ENCODE results near the gene SCRN2. TPM values are rescaled to one million over a fixed set of nuclear protein-coding genes. Genes with fewer than 3 reads are reported as not detected.

The SCRN2 gene
- total RNA-seq, 1 donor from 2014 or later = 70.6 TPM

GRCh38 chr17:47872019-47872650 is 31.1 kb upstream of the SCRN2 start:
- DNase-seq (ENCODE audit: low spot score) = no peak

GRCh38 chr17:47871048-47871447 is 30.0 kb upstream of the SCRN2 start:
- DNase-seq (ENCODE audit: low spot score) = no peak

DNA sequence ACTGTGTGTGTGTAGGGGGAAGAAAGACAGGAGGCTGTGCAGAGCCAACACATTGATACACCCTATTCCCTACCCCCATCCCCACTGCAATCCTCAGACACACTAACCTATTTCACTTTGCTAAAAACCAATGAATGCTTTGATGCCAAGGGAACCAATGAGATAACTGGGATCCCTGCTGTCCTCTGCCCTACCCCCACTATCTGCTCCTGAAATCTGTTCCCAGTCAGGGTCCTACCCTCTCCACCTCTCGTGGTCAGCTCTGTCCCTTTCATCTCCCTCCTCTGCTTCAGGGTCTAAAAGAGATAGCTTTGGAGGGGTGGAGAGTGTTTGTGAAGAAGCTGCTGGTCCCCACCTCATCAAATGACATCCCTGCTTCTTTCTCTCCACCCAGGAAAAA is 29.0 kb upstream of the SCRN2 start:
- DNase-seq (ENCODE audit: low spot score) = no peak

DNA sequence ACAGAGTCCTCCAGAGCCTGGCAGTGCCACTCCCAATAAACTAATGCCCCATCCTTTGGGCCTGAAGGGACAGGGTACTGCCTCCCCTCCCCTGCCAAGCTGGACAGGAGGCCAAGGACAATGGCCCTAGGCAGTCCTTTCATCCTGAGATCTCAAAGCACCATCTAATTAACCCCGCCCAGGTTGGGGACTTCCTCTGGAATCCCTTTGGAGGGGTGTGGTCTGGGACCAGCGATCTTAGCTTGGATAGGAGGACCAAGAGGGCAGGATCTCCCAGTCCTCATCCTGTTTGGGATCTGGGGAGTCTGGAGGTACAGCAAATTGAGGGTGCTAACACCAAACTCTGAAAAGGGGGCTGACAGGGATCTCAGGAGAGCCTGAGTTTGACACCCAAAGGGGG is 28.0 kb upstream of the SCRN2 start:
- no peak for DNase-seq (ENCODE audit: low spot score)

GRCh38 chr17:47867813-47868533 is 26.9 kb upstream of the SCRN2 start:
- DNase-seq (ENCODE audit: low spot score) = no peak

- no peak for DNase-seq (ENCODE audit: low spot score)
These were observed 25.9 kb upstream of the SCRN2 start for GRCh38 chr17:47866941-47867340.

GRCh38 chr17:47864791-47865216 is 23.7 kb upstream of the SCRN2 start:
- no peak for DNase-seq (ENCODE audit: low spot score)

DNA sequence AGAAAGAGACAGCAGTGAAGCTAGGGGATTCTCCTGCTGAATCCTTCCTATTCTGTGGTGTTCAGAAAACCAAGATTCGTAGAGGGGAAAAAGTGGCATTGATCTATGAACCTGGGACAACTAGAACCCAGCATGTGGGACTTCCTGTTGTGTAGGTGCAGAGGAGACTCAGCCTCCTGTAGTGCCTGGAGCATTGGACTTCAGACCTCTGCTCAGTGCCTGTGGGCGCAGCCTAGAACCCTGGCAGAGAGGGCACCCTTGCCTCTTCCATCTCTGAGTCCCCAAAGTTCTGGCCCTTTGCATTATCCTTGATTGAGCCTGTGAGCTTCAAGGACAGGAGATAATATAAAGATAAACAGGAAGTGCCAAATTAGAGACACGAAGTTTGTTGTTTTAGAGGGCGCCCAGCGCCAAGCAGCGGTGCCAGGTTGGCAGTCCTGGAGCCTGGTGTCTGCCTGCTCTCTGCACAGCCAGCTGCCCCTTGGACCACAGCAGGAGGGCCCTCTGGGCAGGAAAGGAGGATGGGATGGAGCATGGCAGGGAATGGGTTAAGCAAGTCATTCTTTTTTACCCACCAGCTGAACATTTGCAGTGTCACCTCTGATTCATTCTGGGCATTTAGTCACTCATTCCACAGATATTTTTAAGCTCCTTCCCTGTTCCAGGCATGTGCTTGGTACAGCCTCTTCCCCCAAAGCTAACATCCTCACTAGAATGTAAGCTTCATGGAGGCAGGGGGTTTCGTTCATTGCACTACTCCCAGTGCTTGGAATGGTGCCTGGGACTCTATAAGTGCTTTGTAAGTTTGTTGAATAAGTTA is 21.8 kb upstream of the SCRN2 start:
- DNase-seq (ENCODE audit: low spot score) = no peak

DNA sequence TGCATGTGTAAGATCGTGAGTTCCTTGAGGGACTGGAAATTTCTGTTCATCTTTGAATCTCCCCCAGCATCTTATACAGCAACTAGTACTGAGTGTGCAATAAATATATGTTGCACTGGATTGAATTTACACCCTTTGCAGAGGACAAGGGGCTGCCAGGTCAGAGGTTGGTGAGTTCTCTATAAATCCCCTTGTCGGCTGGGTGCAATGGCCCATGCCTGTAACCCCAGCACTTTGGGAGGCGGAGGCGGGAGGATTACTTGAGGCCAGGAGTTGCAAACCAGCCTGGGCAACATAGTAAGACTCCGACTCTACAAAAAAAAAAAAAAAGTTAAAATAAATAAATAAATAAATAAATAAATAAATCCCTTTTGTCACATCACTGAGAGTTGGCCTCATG is 19.3 kb upstream of the SCRN2 start:
- no peak for DNase-seq (ENCODE audit: low spot score)

GRCh38 chr17:47857551-47858455 is 16.7 kb upstream of the SCRN2 start:
- DNase-seq (ENCODE audit: low spot score) = no peak

DNA sequence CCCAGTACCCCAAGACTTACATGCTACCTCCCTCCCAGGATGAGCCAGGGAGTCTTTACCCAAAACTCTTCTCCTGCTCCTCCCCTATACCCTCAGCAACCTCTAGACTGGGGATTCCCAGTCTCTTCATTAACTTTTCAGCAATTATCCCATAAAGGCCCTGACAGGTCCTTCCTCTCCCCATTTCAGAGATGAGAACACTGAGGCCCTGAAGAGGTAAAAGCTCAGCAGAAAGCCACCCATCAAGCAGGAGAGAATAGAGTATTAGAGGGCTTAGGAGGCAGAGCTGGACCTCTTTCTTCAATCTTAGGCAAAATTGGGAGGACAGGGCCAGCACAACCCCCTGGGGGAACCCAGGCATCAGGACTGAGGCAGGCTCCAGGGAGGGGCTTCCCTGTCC is 15.8 kb upstream of the SCRN2 start:
- no peak for DNase-seq (ENCODE audit: low spot score)

DNA sequence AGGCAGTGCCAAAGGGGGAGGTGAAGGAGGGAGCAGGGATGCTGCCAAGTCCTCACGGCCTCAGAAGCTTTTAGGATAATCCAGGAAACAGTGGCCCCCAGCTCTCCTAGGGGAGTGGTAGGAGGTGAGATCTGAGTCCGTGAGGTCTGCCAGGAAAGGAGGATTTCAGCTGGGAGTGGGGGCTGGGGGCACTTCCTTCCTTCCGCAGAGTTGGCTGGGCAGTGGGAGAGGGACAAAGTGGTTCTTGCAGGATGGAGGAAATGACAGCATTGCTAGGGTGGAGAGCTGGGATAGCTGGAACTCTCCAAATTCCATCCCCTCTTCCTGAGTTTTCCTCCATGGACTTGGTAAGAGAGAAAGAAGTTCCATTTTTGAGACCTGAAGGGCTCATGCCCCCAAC is 14.7 kb upstream of the SCRN2 start:
- DNase-seq (ENCODE audit: low spot score) = no peak

DNA sequence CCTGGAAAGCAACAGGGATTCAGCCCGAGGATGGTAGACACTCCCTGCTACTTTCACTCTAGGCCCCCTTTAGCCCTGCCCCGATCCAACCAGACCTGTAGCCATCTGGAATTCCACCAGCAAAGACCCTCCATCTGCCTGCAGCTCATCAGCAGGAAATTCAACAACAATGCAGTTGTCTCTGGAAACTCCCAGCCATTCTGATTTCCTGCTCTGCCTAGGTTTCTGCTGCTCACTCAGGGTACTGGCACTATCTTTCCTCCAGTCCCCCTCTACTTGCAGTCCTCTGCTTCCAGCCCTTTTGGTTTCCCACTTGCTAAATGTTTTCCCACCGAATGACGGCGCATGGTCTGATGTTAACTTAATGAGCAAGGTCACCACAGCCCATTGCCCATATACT is 12.5 kb upstream of the SCRN2 start:
- DNase-seq (ENCODE audit: low spot score) = no peak

GRCh38 chr17:47852113-47852949 is 11.3 kb upstream of the SCRN2 start:
- no peak for DNase-seq (ENCODE audit: low spot score)

DNA sequence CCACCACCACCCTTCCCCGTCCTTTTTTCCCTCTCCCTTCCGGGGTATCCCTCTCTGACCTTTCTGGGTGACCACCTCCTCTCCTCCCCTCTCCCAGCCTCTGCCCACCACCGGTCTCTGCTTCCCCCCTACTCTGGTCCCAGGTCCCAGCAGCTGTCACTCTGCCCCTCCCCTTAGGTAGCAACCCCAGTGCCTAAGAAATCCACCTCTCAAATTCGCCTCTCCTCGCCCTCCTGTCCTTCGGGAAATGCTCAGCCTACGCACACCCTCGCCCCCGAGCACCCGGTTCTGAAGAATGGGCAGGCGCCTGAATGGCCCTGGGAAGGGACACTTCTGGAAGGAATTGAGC is 10.7 kb upstream of the SCRN2 start:
- DNase-seq (ENCODE audit: low spot score) = no peak

- DNase-seq (ENCODE audit: low spot score) = no peak
These were observed 9.9 kb upstream of the SCRN2 start, which contains the start of gene SP6 for GRCh38 chr17:47850692-47851573. Gene SP6 (minus strand): TSS chr17:47851163. CDS start chr17:47848429, 2,734 bp downstream.

- DNase-seq (ENCODE audit: low spot score) = no peak
These were observed 9.3 kb upstream of the SCRN2 start for GRCh38 chr17:47850373-47850691.

DNA sequence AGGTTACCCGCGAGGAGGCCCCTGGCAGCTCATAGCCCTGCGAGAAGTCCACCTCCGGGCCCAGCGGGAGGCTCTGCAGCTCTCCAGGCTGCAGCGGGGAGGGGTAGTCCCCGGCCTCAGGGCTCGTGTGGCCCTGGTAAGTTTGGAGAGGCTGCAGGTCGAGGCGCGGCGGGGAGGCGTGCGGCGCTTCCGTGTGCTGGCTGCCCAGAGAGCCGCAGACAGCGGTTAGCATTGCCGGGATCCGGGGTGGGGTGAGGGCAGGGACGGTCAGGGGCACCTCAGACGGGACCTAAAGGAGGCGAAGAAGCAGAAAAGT is 7.1 kb upstream of the SCRN2 start:
- DNase-seq (ENCODE audit: low spot score) = no peak

DNA sequence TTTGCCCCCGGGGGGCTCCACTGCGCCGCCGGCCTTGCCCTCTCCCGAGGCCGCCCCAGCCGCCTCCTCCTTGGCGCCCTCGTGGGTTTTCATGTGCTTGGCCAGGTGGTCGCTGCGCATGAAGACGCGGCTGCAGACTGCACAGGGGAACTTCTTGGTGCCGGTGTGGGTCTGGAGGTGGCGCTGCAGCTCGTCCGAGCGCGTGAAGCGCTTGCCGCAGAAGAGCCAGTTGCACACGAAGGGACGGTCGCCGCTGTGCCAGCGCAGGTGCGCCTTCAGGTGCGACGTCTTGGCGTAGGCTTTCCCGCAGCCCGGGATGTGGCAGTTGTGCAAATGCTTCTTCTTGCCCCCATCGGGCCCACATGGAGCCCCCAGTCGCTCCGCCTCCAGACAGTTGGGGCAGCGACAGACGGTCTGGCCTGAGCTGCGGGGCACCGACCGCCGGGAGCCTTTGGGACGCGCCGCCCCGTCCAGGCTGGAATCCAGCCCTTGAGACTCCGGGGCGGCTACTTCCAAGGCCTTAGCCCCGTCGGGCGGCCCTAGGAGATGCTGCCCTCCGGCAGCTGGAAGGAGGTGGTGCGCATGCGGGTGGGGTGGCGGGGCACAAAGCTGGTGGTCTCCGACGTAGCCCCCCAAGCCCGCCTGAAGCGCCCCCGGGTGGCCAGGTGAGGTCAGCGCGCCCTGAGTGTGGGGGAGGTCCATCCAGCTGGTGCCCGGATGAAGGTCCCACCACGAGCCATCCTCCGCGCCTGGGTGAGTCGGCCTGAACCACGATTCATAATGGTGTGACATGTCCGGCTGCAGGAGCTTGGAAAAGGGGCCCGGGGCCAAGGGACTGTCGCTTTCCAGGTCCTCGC is 6.5 kb upstream of the SCRN2 start:
- DNase-seq (ENCODE audit: low spot score) = no peak
